Activated T-cell treated with anti-CD3 and anti-CD28 coated beads, Interleukin-2, amount 50 U/mL, for 24 hours (primary cell): ENCODE results near the gene ACSM3.
A peak's percentile ranks its signal among the peaks of the same experiment; 100 is the strongest.
"Not testable (repeated sequence)": the region's sequence is repeated elsewhere in the genome, so short reads cannot be mapped to it uniquely, and the experiment has no call there.

Experiments used
- DNase-seq: peaks from one replicate; pipeline ENCODE4 v3.0.0-alpha.2; 2020
- H3K27ac Mint-ChIP-seq: 2 replicates; pipeline ENCODE4 v1.8.0; 2020; ENCODE audit warnings: mild to moderate bottlenecking, mixed read lengths
- H3K27me3 Mint-ChIP-seq: 2 replicates; pipeline ENCODE4 v1.8.0; 2020; ENCODE audit warnings: mixed read lengths
- H3K36me3 Mint-ChIP-seq: 2 replicates; pipeline ENCODE4 v1.8.0; 2020; ENCODE audit warnings: low read depth, mixed read lengths
- H3K4me1 Mint-ChIP-seq: 2 replicates; pipeline ENCODE4 v1.8.0; 2020; ENCODE audit warnings: low read depth, mixed read lengths
- H3K4me3 Mint-ChIP-seq: 2 replicates; pipeline ENCODE4 v1.8.0; 2020; ENCODE audit warnings: mild to moderate bottlenecking, moderate library complexity, mixed read lengths
- H3K9me3 Mint-ChIP-seq: 2 replicates; pipeline ENCODE4 v1.8.0; 2020; ENCODE audit warnings: mixed read lengths

The ACSM3 gene, protein sequence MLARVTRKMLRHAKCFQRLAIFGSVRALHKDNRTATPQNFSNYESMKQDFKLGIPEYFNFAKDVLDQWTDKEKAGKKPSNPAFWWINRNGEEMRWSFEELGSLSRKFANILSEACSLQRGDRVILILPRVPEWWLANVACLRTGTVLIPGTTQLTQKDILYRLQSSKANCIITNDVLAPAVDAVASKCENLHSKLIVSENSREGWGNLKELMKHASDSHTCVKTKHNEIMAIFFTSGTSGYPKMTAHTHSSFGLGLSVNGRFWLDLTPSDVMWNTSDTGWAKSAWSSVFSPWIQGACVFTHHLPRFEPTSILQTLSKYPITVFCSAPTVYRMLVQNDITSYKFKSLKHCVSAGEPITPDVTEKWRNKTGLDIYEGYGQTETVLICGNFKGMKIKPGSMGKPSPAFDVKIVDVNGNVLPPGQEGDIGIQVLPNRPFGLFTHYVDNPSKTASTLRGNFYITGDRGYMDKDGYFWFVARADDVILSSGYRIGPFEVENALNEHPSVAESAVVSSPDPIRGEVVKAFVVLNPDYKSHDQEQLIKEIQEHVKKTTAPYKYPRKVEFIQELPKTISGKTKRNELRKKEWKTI

DNA sequence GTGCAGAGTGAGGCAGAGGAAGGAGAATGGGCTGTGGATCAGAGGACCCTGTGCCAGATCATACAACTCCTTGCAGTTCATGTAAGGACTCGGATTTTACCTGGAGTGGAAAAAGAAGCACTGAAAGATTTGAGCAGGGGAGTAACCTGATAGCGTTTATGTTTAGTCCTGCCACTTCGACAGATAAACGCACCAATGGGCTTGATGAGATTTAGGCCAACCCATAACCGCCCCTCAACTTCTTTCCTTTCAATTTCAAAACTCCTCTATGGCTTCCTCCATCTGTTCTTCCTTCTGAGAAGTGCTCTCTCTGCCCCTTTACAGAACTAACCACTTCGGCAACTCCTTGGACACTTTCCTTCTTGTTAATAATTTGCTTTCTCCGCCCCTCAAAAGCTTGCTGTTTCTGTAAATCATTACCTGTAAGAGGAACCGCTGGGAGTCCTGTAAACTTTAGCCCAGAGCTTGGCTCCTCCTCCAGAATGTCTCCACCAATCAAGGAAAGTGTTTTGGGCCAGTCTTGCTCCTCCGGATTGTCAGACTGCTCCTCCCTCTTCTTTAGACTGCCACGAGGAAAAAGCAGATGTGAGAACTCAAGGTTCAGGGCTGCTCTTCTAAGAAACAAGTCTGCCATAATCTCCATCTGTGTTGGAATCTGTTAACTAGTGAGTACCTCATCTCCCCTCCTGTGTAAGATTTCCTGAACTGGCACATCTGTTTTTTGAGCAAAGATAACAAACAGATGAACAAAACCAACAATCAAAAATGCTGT lies at the start of gene ACSM3:
ACSM3 (plus strand) TSS at position 554 of the 772 bp plus-strand sequence. CDS start 6,021 bp downstream, outside the sequence.
- H3K4me1 Mint-ChIP-seq: peaks cover 28% of the 10 kb centered on the region
- H3K4me3 Mint-ChIP-seq: peak within 1 kb of the TSS; percentile 80
- no peaks in the 10 kb centered on the region for H3K9me3 Mint-ChIP-seq
- H3K27me3 Mint-ChIP-seq: no peaks in the 10 kb centered on the region
- H3K36me3 Mint-ChIP-seq: peaks cover 4% of the 10 kb centered on the region
- peak; percentile 47 for DNase-seq
- peak within 1 kb of the TSS; percentile 93 for H3K27ac Mint-ChIP-seq

DNA sequence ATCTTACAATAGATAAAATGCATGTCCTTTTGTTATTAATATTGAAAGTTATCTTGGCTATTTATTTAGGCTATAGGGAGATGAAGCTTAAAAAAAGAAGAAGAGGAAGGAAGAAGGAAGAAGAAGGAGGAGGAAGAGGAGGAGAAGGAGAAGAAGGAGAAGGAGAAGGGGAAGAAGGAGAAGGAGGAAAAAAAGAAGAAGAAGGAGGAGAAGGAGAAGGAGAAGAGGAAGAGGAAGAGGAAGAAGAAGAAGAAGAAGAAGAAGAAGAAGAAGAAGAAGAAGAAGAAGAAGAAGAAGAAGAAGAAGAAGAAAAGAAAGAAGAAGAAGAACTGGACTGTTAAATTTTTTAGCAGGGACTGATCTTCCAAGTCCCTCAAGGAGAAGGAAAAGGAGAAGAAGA lies 46.1 kb upstream of the ACSM3 start:
- H3K27me3 Mint-ChIP-seq, H3K4me1 Mint-ChIP-seq, H3K9me3 Mint-ChIP-seq, H3K4me3 Mint-ChIP-seq, H3K27ac Mint-ChIP-seq, DNase-seq, H3K36me3 Mint-ChIP-seq: not testable (repeated sequence)

DNA sequence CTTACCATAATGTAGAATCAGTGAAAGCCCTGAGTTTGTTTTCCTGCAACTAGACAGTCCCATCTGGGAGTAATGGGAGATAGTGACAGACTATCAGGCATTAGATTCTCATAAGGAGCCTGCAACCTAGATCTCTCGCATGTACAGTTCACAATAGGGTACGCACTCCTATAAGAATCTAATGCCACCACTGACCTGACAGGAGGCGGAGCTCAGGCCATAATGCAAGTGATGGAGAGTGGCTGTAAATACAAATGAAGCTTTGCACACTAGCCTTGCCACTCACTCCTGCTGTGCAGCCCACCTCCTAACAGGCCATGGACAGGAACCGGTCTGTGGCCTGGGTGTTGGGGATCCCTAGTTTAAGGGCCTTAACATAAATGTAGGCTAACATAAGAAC lies 43.6 kb upstream of the ACSM3 start:
- no peak overlapping the region for H3K27ac Mint-ChIP-seq

DNA sequence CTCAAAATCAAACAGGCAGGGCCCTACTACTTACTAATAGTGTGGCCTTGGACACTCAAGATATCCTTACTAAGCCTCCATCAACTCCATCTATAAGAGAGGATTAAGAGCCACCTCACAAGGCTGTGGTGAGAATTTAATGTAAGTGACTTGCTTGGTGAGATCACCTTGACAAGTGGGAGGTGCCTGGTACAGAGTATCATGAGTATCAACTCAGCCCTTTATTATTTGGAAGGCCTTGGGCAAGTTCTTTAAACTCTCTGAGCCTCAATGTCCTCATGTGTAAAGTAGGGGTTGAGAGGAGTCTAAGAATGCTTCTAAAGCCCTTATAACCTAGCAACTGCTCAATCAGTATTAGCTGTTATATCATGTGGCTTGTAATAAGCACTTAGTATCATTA lies 37.2 kb upstream of the ACSM3 start:
- Mint-ChIP-seq H3K9me3 (no peaks in the 10 kb centered on the region), H3K4me3 (no peak overlapping the region), H3K27ac (no peak overlapping the region), H3K36me3 (peaks cover 3% of the 10 kb centered on the region), H3K27me3 (no peaks in the 10 kb centered on the region), H3K4me1 (no peaks in the 10 kb centered on the region)
- DNase-seq: no peak

More for the DNA sequence above, 43.6 kb upstream of the ACSM3 start:
- no peak for DNase-seq
- no peaks in the 10 kb centered on the region for H3K9me3 Mint-ChIP-seq
- H3K36me3 Mint-ChIP-seq: no peaks in the 10 kb centered on the region
- no peaks in the 10 kb centered on the region for H3K27me3 Mint-ChIP-seq
- no peaks in the 10 kb centered on the region for H3K4me1 Mint-ChIP-seq
- H3K4me3 Mint-ChIP-seq: no peak overlapping the region

DNA sequence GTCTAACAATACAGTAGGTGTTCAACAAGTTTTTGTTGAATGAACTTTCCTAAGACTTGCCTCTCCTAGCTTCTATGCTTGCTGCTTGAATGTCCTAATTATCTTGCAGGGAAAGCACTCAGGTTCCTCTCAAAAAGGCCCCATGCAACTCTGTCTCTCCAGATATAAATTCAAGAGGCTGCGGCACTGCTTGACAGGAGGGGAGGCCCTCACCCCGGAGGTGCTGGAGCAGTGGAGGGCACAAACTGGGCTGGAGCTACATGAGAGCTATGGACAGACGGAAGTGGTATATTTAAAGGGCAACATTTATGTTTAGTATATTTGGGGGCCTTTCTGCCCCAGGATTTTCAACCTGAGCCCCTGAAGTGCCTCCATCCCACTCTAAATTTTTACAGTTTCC lies 36.6 kb upstream of the ACSM3 start:
- Mint-ChIP-seq H3K36me3 (peaks cover 3% of the 10 kb centered on the region), H3K27me3 (no peaks in the 10 kb centered on the region), H3K9me3 (no peaks in the 10 kb centered on the region), H3K4me1 (no peaks in the 10 kb centered on the region), H3K4me3 (no peak overlapping the region), H3K27ac (no peak overlapping the region)
- DNase-seq: no peak

DNA sequence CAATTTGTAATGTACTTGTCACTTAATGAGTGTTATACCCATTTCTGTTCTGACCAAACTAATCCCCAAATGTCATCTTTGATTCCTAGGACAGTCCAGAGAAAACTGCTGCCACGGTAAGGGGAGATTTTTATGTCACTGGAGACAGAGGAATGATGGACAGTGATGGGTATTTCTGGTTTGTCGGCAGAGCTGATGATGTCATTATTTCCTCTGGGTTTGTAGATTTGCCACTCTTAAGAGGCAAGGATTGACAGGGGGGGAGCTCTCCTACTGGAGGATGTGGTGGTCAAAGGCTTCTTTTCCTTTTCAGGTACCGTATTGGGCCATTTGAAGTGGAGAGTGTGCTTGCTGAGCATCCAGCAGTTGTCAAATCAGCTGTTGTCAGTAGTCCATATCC lies 34.7 kb upstream of the ACSM3 start:
- H3K27ac Mint-ChIP-seq: no peak overlapping the region
- peaks cover 13% of the 10 kb centered on the region for H3K36me3 Mint-ChIP-seq
- H3K4me3 Mint-ChIP-seq: no peak overlapping the region
- no peaks in the 10 kb centered on the region for H3K9me3 Mint-ChIP-seq
- DNase-seq: no peak
- no peaks in the 10 kb centered on the region for H3K27me3 Mint-ChIP-seq
- H3K4me1 Mint-ChIP-seq: no peaks in the 10 kb centered on the region

DNA sequence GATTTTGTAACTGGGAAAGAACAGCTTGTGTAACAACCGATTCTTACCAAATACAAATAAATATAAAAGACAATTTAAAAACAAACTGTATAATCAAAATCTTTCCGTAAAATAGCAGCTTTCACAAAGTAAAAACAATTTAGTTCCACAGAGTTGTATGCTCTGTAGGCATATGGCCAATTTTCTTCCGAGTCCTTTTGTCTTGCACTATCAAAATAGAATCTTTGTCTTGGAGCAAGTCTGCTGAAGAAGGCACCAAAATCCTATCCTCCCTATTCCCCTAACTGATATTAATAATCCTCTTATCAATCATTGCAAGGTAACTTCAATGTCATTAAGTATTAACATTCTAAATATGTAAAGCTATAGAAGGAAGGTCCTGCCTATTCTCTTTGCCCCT lies 29.8 kb upstream of the ACSM3 start:
- Mint-ChIP-seq H3K36me3 (peaks cover 61% of the 10 kb centered on the region), H3K27ac (peak overlapping the region; percentile 51), H3K9me3 (no peaks in the 10 kb centered on the region), H3K27me3 (no peaks in the 10 kb centered on the region), H3K4me3 (no peak overlapping the region), H3K4me1 (peaks cover 34% of the 10 kb centered on the region)
- no peak for DNase-seq

DNA sequence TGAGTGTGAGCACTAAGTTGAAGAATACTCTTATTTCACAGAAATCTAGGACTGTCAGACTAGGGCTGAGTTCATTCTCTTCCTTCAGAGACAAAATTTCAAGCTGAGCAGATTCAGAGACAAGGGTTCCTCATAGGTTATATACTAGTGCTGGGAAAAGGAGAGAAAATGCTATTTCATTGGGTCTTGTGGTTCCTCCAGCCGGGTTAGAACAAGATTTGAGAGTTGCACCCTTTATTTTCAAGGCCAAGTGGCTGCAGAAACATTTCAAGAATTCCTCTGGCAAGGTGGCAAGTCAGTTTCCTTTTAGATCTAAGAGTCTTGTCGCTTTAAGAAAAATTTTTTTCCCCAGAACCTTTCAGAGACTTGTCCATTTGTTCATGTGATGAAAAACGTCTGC lies 29.0 kb upstream of the ACSM3 start:
- Mint-ChIP-seq H3K4me1 (peaks cover 35% of the 10 kb centered on the region), H3K4me3 (no peak overlapping the region), H3K27me3 (no peaks in the 10 kb centered on the region), H3K9me3 (no peaks in the 10 kb centered on the region), H3K27ac (peak overlapping the region; percentile 51), H3K36me3 (peaks cover 66% of the 10 kb centered on the region)
- DNase-seq: no peak

DNA sequence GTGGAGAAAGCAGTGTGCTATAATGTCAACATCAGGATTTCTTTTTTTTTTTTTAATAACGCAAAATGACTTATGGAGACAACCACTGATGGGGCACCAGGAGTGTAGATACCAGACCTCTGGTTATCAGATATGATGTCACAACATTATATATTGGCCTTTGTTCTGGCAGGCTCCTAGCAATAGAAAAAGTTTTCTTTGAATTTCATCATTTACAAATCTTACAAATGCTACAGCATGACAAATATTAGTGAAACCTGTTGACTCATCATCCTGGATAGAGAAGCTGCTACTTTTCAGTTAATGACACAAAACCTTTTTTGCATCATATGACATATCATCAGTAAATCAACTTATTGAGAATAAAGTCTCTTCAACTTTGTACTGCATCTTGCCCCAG lies 28.3 kb upstream of the ACSM3 start:
- DNase-seq: no peak
- Mint-ChIP-seq H3K4me3 (no peak overlapping the region), H3K4me1 (peaks cover 42% of the 10 kb centered on the region), H3K36me3 (peaks cover 73% of the 10 kb centered on the region), H3K27ac (peak overlapping the region; percentile 51), H3K9me3 (no peaks in the 10 kb centered on the region), H3K27me3 (no peaks in the 10 kb centered on the region)

DNA sequence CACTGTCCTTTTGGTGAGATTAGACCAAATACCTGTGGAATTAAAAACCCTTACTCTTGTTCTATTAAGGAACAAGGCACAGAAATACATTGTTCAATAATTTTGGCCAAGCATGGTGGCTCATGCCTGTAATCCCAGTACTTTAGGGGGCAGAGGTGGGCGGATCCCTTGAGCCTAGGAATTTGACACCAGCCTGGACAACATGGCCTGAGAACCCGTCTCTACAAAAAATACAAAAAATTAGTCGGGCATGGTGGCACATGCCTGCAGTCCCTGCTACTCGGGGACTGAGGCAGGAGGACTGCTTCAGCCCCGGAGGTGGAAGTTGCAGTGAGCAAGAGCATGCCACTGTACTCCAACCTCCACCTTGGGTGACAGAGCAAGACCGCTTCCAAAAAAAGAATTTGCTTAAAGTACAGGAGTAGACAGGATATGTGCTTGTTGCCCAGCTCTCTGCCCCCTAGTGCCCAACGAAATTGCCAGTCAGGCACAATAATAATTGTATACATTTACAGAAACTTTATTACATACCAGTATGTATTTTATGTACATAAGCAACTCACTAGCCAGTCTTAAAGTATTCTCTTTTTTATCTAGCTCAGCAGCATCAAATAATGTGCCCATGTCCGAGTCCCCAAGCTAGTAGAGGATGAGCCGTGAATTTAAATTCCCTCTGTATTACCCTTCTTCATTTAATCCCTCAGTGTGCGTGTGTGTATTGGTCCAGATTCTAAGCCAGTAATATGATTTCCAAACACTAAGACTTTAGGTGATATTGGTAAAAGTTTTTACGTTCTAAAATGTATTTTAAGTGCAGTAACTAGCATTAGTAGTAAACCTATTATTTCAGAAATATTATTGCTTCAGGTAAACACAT lies 23.6 kb upstream of the ACSM3 start:
- Mint-ChIP-seq H3K27me3 (no peaks in the 10 kb centered on the region), H3K4me1 (peaks cover 41% of the 10 kb centered on the region), H3K27ac (peak overlapping the region; percentile 99), H3K9me3 (no peaks in the 10 kb centered on the region), H3K4me3 (peak overlapping the region; percentile 97), H3K36me3 (peaks cover 60% of the 10 kb centered on the region)
- DNase-seq: no peak

DNA sequence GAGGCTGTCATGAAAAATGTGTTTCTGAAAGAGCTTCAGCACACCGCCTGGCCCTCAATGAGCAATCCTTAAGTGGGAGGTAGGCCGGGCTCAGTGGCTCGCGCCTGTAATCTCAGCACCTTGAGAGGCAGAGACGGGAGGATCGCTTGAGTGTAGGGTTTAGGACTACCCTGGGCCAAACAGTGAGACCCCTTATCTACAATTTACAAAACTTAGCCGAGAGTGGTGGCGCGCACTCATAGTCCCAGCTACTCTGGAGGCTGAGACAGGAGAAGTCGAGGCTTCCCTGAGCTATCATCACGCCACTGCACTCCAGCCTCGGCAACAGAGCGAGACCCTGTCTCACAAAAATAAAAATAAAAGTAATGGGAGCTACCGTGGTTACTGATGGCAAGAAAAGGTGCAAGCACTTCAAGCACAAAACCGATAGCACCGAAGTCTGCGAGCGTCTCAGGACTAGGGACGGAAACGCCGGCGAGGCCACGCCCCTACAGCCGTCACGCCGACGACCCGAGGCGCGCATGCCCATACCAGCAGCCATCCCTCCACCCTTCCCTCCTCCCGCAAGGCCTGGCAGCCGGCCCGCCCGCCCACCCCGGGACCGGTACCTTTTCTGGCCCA lies 22.8 kb upstream of the ACSM3 start:
- H3K4me3 Mint-ChIP-seq: peak overlapping the region; percentile 97
- peak overlapping the region; percentile 99 for H3K27ac Mint-ChIP-seq
- peak; percentile 93 for DNase-seq
- H3K9me3 Mint-ChIP-seq: no peaks in the 10 kb centered on the region
- no peaks in the 10 kb centered on the region for H3K27me3 Mint-ChIP-seq
- H3K4me1 Mint-ChIP-seq: peaks cover 33% of the 10 kb centered on the region
- peaks cover 52% of the 10 kb centered on the region for H3K36me3 Mint-ChIP-seq

DNA sequence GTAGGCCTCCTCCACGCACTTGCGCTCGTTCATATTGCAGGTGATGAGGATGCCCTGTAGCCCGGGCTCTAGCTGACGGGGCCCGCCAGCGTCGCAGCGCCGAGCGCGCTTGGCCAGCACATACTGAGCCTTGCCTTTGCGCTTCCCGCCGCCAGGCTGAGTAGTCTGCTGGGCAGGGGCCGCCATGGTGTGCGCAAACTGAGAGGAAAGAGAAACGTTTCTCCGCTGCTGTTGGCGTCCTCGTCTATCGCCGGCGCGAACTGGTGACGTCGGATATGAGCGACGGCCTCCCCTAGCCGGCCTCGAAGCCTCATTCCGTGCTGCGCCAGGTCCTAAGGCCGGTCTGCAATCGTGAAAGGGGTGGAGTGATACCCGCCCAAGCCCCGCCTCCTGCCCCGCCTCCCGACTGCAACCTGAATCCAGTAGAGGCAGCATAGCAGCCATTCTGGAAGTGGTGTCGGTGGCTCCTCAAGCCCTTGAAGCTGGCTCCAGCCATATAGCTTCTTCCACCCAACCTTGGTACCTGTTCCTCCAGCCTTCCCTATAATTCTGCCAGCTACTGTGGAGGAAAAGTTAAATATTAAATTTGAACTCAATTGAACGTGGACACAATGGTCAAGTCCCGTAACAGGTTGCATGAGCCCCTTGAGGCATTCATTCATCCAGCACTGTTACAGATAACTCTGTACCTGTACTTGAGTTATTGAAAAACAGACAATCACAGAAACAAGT lies 22.1 kb upstream of the ACSM3 start, which contains the start of gene THUMPD1:
THUMPD1 (minus strand) TSS at position 265 of the 732 bp plus-strand sequence; CDS start at position 186, 79 bp downstream.
- peak within 1 kb of the TSS; percentile 99 for H3K27ac Mint-ChIP-seq
- peak; percentile 99 for DNase-seq
- H3K9me3 Mint-ChIP-seq: peaks cover 4% of the 10 kb centered on the region
- H3K4me1 Mint-ChIP-seq: peaks cover 27% of the 10 kb centered on the region
- H3K36me3 Mint-ChIP-seq: peaks cover 45% of the 10 kb centered on the region
- H3K27me3 Mint-ChIP-seq: no peaks in the 10 kb centered on the region
- peak within 1 kb of the TSS; percentile 97 for H3K4me3 Mint-ChIP-seq

DNA sequence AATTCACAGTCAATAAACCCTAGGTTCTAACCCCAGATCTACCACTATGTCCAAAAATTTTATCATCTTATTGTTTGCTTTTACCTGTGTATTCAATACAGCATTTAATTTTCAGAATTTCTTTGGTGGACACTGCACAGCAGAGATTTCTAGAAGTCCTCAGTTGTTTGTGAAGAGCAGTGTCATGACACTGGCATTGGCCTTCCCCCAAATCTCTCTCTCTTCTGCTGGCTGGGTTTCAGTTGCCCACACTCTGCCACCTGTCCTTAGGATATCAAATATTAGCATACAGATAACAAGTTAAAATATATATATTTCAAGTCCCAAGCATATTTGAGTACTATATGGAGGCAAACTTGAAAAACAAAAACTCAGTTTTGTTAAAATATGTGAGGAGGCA lies 20.2 kb upstream of the ACSM3 start:
- Mint-ChIP-seq H3K27me3 (no peaks in the 10 kb centered on the region), H3K27ac (no peak overlapping the region), H3K9me3 (peaks cover 14% of the 10 kb centered on the region), H3K4me1 (peaks cover 18% of the 10 kb centered on the region), H3K36me3 (peaks cover 27% of the 10 kb centered on the region), H3K4me3 (no peak overlapping the region)
- no peak for DNase-seq
